Stimulated activated CD8-positive, alpha-beta memory T cell treated with anti-CD3 and anti-CD28 coated beads, Interleukin-4, amount 100 ng/mL, for 48 hours (primary cell): ENCODE results near the gene PCGF6.
"Not testable (repeated sequence)": the region's sequence is repeated elsewhere in the genome, so short reads cannot be mapped to it uniquely, and the experiment has no call there.

Source experiments
- DNase-seq: peaks from one replicate; pipeline ENCODE4 v3.0.0-alpha.2; 2020

PCGF6 gene, protein sequence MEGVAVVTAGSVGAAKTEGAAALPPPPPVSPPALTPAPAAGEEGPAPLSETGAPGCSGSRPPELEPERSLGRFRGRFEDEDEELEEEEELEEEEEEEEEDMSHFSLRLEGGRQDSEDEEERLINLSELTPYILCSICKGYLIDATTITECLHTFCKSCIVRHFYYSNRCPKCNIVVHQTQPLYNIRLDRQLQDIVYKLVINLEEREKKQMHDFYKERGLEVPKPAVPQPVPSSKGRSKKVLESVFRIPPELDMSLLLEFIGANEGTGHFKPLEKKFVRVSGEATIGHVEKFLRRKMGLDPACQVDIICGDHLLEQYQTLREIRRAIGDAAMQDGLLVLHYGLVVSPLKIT

DNA sequence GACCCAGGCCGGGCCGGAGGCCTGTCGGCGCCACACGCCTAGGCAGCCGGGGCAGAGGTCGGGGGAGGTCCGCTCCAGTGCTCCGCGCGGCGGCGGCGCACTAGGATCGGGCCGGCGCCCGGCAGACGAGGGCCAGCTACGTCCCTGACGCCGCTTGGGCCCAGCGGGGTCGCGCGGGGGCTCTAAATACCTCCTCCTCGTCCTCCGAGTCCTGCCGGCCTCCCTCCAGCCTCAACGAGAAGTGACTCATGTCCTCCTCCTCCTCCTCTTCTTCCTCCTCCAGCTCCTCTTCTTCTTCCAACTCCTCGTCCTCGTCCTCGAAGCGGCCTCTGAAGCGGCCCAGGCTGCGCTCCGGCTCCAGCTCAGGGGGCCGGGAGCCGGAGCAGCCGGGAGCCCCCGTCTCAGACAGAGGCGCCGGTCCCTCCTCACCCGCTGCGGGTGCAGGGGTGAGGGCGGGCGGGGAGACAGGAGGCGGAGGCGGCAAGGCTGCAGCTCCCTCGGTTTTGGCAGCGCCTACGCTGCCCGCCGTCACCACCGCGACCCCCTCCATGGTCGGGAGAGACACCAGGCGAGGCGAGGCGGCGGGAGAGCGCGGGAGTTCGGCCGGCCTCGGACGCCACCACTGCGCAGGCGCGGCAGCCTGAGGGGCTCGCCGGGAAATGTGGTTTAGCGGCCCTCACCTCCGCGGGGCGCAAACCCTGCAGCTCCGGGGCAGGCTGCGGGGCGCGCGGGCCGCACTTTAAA lies at the start of gene PCGF6:
Gene PCGF6 (minus strand): TSS at position 624 of the 744 bp plus-strand sequence. CDS start 74 bp downstream, at position 550.
- DNase-seq = peak; percentile 86

DNA sequence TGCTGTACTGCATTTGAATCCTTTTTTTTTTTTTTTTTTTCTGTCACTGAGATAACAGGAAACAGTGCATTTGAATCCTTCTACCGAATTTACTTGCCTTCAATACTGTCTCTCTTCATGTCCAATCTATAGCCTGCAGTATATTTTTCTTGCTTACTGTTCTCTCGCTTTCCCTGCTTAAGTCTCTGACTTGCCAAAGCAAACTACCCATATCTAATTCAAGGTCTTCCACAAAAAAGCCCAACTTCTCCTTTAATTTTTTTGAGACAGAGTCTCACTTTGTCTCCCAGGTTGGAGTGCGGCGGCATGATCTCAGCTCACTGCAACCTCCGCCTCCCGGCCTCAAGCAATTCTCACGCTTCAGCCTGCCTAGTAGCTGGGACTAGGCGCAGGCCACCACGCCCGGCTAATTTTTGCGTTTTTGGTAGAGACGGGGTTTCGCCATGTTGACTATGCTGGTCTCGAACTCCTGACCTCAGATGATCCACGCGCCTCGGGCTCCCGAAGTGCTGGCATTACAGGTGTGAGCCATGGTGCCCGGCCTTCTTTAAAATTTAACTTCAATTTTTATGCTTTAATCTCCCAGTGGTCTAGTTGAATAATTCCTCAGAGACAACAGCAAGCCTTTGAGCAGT lies 46.4 kb upstream of the PCGF6 start:
- no peak for DNase-seq

DNA sequence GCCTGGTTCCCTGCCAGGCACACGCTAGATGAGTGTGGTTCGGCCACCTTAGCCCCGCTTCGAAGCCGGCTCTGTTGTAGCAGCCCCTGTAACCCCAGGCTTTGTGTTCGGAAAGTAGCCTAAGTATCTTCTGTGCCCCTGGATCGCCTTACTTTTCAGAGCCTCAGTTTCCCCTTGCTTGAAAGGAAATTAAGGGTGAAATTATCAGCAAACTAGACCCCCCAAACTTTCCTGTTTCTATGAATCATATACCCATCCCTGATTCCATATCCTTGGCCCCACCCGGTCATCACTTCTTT lies 45.8 kb upstream of the PCGF6 start:
- no peak for DNase-seq

DNA sequence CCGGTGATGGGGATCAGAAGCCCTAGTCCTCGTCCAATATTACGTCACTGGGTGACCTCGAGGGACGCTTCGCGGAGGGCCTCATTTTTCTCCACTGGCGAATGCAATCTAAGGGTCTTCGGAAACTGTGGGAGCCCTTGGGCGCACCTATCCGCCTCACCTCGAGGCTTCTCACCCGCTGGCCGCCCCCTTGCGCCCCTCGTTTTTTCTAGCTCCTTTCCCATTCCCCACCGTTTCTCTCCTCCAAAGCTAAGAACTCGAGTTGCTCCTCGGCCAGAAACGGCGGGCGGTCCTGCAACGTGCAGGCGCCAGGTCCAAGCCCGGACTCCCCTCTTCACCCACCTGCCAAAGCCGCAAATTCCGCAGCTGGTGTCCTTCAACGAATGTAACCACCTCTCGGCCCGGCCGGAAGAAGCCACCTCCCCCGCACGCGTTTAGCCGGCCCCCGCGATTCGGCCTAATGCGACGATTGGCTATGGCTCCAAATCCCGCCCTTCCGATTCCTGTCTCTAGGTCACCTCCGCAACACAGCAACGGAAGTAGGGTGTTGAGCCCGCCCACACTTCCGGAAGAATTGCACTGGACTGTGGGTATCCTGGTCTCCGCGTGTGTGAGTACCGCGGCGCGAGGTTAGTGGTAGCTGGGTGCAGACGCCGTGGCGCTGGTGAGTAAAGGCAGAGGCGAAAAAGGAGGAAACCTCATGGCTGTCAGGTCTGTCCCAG lies 45.3 kb upstream of the PCGF6 start, which contains the start of the genes ATP5MK and PDCD11:
Gene ATP5MK (minus strand): TSS at position 409 of the 722 bp plus-strand sequence. CDS start 4,018 bp downstream, outside the sequence.
Gene PDCD11 (plus strand): TSS at position 560 of the 722 bp plus-strand sequence. CDS start 1,801 bp downstream, outside the sequence.
- peak; percentile 97 for DNase-seq

DNA sequence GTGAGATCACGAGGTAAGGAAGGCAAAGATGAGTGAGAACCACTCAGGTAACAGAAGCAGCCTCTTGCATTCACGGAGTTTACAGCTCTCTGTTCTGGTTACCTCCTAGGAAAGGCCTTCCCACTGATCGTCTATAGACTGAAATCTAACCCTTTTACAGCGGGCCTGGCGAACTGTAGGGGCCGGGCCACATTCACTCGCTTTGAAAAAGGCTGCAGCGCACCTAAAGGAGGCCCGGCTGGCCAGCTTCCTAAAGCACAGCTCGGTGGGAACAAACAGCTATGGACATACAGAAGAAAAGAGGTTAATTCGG lies 44.8 kb upstream of the PCGF6 start:
- peak; percentile 28 for DNase-seq

DNA sequence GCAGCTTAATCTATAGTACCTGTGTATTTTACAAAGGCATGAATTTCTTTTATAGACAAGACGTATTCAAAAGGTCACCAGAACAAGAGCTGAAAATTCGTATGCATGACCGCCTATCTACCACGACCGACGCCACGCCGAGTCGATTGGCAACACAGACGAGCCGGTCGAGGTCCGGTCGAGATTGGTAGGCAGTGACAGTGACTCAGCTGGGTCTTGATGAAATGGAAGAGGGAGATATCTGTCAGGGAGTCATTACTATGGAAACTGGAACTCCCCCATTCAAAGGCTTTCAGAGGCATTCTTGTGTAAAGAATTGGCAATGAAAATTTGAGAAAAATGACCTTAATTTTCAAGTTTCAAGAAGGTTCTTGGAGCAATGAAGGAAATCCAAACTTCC lies 43.2 kb upstream of the PCGF6 start:
- DNase-seq = no peak

DNA sequence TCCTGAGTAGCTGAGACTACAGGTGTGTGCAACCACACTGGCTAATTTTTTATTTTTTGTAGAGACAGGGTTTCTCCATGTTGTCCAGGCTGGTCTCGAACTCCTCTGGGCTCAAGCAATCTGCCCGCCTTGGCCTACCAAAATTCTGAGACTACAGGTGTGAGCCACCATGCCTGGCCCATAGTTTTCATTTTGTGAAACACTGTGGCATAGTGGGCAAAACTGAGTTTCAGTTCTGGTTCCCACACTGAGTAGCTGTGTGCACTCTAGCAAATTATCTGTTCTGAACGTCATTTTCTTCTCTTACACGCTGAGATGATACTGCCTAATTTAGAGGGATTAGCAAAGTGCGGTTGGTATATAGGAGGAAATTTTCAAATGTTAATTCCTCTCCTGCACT lies 31.8 kb upstream of the PCGF6 start:
- DNase-seq = no peak

DNA sequence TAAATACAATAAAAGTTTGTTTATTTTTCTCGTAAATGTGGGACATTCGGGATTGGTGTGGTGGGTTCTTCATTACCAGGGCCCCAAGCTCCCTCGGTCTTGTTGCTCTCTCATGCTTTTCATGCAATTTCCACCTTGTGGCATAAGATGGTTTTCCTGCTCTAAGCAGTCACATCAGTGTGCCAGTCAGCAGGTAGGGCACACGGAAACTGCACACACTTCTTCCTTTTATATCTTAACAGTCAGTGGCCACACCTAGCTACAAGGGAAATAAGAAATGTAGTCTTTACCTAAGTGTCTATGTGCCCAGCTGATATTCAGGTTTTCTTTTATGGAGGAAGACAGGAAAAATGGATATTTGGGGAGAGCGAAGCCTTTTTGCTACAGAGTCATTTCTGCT lies 23.3 kb upstream of the PCGF6 start:
- DNase-seq = no peak

DNA sequence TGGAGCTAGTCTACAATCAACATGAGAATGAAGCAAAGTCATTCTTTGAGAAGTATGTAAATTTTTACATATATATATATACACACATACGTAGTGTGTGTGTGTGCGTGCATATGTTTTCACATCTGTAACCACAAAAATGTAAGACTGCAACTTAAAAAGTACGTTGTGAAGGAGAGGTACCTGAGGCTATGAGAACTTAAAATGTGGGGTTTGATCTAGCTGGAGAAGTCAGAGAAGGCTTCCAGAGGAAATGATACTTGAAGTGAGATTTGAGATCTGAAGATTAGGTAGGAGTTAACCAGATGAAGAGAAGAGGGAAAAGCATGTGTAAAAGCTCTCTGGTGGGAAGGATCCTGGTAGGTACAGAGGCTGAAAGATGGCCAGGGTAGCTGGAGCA lies 22.6 kb upstream of the PCGF6 start:
- no peak for DNase-seq

DNA sequence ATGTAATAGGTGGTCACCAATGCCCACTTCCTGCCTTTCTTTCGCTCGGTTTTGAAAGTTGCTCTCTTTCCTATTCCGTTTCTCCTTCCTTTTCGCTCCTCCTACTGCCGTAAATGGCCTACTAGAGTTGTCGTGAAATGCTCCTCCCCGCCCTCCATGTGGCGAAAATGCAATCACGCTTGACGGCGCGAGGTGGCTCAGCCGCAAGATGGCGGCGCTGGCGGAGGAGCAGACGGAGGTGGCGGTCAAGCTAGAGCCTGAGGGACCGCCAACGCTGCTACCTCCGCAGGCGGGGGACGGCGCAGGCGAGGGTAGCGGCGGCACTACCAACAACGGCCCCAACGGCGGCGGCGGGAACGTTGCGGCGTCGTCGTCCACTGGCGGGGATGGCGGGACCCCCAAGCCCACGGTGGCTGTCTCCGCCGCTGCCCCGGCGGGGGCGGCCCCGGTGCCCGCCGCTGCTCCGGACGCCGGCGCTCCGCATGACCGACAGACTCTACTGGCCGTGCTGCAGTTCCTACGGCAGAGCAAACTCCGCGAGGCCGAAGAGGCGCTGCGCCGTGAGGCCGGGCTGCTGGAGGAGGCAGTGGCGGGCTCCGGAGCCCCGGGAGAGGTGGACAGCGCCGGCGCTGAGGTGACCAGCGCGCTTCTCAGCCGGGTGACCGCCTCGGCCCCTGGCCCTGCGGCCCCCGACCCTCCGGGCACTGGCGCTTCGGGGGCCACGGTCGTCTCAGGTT lies 17.0 kb upstream of the PCGF6 start, which contains the start of gene TAF5:
Gene TAF5 (plus strand): TSS at position 195 of the 737 bp plus-strand sequence. CDS start 14 bp downstream, at position 209.
- DNase-seq = peak; percentile 91

DNA sequence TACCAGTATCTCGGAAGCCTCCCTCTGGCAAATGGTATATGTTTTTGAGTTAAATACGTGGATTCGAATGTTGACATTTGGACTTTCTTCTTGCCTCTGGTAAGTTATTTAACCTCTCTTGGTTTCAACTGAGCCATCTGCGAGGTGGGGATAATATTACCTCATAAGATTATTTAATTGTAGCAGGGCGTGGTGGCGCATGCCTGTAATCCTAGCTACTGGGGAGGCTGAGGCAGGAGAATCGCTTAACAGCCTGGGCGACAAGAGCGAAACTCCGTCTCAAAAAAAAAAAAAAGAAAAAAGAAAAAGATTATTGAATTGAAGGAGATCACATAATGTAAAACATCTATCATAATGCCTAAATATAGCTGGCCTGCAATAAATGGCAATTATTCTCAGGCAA lies 16.4 kb upstream of the PCGF6 start:
- no peak for DNase-seq

DNA sequence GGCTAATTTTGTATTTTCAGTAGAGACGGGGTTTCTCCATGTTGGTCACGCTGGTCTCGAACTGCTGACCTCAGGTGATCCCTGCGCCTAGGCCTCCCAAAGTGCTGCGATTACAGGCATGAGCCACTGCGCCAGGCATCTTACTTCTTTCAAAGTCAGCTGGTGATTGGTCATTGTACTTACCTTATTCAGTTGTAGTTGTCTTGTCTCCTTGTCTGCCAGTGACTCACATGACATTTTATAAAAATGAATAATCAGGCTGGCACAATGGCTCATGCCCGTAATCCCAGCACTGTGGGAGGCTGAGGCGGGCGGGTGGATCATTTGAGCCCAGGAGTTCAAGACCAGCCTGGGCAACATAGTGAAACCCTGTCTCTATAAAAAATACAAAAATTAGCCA lies 9.9 kb upstream of the PCGF6 start:
- DNase-seq = not testable (repeated sequence)

DNA sequence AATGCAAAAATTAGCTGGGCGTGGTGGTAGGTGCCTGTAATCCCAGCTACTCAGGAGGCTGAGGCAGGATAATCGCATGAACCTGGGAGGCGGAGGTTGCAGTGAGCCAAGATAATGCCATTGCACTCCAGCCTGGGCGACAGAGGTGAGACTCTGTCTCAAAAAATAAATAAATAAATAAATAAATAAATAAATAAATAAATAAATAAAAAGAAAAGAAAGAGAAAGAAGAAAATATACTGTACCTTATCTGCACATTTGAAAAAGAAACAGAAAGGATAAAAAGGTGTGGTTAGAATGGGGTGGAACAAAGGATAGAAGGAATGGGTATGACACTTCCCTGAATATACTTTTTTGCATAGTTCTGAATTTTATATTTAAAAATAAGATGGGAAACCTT lies 8.6 kb upstream of the PCGF6 start:
- not testable (repeated sequence) for DNase-seq

DNA sequence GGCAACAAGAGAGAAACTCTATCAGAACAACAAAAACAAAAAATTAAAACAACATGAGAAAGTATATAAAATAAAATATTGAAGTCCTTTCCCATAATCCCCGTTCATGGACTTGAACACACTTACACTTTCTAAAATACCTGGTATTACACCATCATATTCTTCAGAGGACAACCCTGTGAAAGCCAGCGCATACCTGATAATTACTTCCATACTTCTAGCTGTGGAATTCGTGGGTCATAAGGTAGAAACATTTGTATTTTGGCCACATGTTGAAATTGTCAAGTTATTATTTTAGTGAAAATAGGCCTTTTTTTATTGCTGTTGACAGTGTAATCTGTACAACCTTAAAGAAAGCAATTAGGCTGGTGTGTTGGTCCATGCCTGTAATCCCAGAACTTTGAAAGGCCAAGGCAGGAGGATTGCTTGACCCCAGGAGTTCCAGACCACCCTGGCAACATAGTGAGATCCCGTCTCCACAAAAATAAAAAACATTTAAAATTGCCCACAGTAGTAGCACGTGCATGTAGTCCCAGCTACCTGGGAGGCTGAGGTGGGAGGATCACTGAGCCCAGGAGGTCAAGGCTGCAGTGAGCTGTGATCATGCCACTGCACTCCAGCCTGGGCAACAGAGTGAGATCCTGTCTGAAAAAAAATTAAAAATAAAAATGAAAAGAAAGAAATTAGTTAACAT lies 5.1 kb upstream of the PCGF6 start:
- no peak for DNase-seq

DNA sequence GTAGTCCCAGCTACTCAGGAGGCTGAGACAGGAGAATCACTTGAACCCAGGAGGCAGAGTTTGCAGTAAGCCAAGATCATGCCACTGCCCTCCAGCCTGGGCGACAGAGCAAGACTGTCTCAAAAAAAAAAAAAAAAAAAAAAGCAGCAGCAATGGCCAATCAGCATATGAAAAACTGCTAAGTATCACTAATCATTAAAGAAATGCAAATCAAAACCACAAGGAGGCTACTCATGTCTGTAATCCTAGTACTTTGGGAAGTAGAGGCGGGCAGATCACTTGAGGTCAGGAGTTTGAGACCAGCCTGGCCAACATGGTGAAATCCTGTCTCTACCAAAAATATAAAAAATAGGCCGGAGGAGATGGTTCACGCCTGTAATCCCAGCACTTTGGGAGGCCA lies 3.6 kb upstream of the PCGF6 start:
- DNase-seq = not testable (repeated sequence)

DNA sequence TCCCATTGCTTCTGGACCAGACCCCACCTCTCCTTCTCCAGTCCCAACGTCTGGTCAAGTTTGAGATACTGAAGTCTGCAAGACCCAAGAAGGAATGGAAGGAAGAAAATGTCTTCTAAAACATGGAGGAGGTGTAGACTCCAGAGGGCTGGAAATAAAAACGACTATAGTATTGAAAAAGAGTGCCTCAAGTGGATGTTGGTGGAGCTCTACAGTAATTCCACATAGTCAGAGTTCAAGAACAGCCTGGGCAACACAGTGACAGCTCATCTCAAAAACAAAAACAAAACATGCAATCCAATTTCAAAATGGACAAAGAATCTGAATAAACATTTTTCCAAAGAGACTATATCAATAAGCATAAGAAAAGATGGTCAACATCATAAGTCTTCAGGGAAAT lies 2.3 kb upstream of the PCGF6 start:
- DNase-seq = no peak

DNA sequence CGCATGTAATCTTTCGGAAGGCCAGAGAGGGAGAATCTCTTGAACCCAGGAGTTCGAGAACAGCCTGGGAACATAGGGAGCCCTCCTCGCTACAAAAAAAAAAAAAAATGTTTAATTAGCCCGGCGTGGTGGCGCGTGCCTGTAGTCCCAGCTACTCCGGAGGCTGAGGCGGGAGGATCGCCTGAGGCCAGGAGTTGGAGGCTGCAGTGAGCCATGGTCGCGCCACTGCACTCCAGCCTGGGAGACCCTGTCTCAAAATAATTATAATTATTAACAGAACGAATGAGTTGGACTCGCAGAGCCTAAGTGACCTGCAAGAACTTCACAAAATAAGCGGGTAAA lies 794 bp downstream of the PCGF6 start:
- no peak for DNase-seq

DNA sequence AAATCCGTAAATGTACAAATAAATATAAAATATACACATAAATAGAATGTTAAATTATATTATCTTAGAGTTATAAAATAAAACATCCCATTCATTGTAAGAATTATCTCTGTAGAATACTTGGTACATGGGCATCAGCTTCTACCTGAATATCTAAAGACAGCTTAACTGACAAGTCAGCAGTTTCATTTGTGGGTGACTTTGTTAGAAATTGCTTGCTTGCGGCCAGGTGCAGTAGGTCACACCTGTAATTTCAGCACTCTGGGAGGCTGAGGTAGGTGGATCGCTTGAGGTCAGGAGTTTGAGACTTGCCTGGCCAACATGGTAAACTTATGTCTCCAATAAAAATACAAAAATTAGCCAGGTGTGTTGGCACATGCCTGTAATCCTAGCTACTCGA lies 14.6 kb downstream of the PCGF6 start:
- DNase-seq = no peak

DNA sequence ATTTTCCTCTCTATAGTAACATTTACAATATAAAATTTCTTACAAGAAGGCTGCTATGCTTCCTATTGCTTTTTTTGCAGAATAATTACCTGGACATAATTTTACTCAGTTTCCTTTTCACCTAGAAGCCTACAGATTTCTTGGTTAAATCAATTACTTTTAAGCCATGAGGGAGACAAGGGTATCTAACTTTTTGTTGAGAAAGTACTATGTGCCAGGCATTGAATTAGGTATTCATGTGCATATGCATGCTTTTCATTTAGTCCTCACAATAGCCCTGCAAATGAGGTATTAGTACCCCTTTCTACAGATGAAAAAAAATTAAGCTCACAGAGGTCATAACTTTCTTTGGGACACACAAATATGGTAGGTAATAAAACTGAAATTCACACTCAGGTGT lies 16.4 kb downstream of the PCGF6 start:
- DNase-seq = no peak

DNA sequence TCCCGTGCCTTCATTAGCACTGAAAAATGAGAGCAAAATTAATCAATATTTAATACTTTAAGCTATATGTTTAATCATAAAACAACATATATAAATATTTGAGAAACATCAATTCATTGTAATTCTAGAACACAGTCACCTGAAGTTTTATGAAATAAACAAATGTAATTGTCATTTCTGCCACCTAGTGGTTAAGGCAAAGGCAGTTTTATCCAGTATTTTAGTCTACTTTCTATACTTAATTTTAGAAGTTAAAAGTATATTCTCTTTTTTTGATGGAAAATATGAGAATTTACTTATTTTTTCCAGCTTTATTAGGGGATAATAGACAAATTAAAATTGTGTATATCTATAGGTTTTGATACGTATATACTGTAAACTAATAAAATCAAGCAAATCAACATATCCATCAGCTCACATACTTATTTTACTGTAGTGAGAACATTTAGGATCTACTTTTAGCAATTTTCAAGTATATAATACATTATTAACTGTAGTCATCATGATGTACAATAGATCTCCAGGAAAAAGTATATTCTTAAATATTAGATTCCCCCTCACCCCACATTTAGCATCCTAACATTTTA lies 16.9 kb downstream of the PCGF6 start:
- no peak for DNase-seq

DNA sequence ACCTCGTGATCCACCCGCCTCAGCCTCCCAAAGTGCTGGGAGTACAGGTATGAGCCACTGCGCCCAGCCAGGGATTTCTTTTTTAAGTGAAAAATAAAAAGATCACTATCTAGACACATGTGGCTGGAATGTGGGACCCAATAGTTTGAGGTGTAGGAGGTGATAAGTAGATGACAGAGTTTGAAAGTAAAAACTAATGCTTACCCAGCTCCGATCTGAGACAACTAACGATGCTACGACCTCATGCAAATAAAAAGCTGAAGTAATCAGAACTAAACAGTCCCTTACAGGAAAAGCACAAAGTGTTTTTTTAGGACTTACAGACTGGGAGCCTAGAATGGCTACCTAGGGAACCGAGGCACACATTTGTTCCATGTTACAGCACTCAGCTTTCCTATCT lies 23.0 kb downstream of the PCGF6 start:
- DNase-seq = peak; percentile 11

DNA sequence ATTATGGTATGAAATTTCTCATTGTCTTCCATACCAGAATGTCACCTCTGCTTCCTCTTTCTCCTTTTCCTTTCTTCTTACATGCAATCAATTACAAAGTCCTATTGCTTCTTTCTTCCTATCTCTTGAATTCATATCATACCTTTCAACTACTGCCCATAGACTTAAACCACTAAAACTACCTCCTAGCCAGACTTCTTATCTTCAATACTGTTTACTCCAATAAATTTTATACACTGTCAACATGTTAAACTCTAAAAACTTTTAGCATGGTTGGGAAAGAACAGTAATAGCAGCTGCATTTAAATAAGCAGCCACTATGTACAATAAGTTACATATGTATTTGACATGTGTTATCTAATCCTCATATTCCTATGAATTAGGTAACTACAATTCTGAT lies 34.9 kb downstream of the PCGF6 start:
- DNase-seq = no peak
